Measurements from ENCODE around the gene PCBP3.

- no peak for TF ChIP-seq CTCF (IDR thresholded peaks at IDR 0.05)
- TF ChIP-seq POLR2A (IDR thresholded peaks at IDR 0.05): no peak
These were observed 126.4 kb downstream of the PCBP3 start for GRCh38 chr21:45769896-45770295.

Measured in right lobe of liver (tissue), 4 donors.